Astrocyte (in vitro differentiated cells and primary cell): ENCODE data around the gene MFNG. TPM values are rescaled to one million over a fixed set of nuclear protein-coding genes. Genes with fewer than 3 reads are reported as not detected.

Source experiments
- DNase-seq: peaks from one replicate; pipeline ENCODE4 v3.0.0-alpha.2; 2010; ENCODE audit warnings: low read depth
- FAIRE-seq: peaks from 2 replicates; lab custom pipeline; 2011; peaks lifted over from hg19 to GRCh38; lab: Jason Lieb, UNC
- H2AFZ ChIP-seq: 2 replicates; pipeline ENCODE4 v1.6.0; 2012; ENCODE audit warnings: low read depth, low read length, inconsistent platforms
- H3K27ac ChIP-seq: 2 replicates; pipeline ENCODE4 v1.5.1; 2011; ENCODE audit warnings: low read depth, low read length, inconsistent platforms
- H3K27me3 ChIP-seq: 2 replicates; pipeline ENCODE4 v1.6.0; 2011; ENCODE audit warnings: low read length, inconsistent platforms; ENCODE audit not compliant: insufficient read depth
- H3K36me3 ChIP-seq: 2 replicates; pipeline ENCODE4 v1.5.1; 2011; ENCODE audit warnings: low read length, inconsistent platforms; ENCODE audit not compliant: insufficient read depth
- H3K4me1 ChIP-seq: 2 replicates; pipeline ENCODE4 v1.5.1; 2011; ENCODE audit warnings: low read length, inconsistent platforms; ENCODE audit not compliant: insufficient read depth
- H3K4me2 ChIP-seq: 2 replicates; pipeline ENCODE4 v1.6.0; 2012; ENCODE audit warnings: low read length, inconsistent platforms
- H3K4me3 ChIP-seq: 2 replicates; pipeline ENCODE4 v1.5.1; 2011; ENCODE audit warnings: low read depth, mild to moderate bottlenecking, low read length, inconsistent platforms; ENCODE audit not compliant: insufficient read depth
- H3K79me2 ChIP-seq: 2 replicates; pipeline ENCODE4 v1.6.0; 2012; ENCODE audit warnings: mild to moderate bottlenecking, low read length, inconsistent platforms; ENCODE audit not compliant: insufficient read depth
- H3K9ac ChIP-seq: 2 replicates; pipeline ENCODE4 v1.6.0; 2012; ENCODE audit warnings: mild to moderate bottlenecking, low read length, inconsistent platforms
- H3K9me3 ChIP-seq: 2 replicates; pipeline ENCODE4 v1.5.1; 2012; ENCODE audit warnings: low read depth, mild to moderate bottlenecking, low read length, inconsistent platforms; ENCODE audit not compliant: insufficient read depth
- H4K20me1 ChIP-seq: 2 replicates; pipeline ENCODE4 v1.6.0; 2012; ENCODE audit warnings: low read length, inconsistent platforms; ENCODE audit not compliant: insufficient read depth
- H3K27ac Mint-ChIP-seq: one replicate; pipeline ENCODE4 v1.8.0; 2021; ENCODE audit warnings: mild to moderate bottlenecking, mixed read lengths; ENCODE audit not compliant: unreplicated experiment
- H3K27me3 Mint-ChIP-seq: one replicate; pipeline ENCODE4 v1.8.0; 2021; ENCODE audit warnings: low read depth, mixed read lengths; ENCODE audit not compliant: unreplicated experiment
- H3K36me3 Mint-ChIP-seq: one replicate; pipeline ENCODE4 v1.8.0; 2021; ENCODE audit warnings: low read depth, mixed read lengths; ENCODE audit not compliant: unreplicated experiment
- H3K4me1 Mint-ChIP-seq: one replicate; pipeline ENCODE4 v1.8.0; 2021; ENCODE audit warnings: low read depth, mixed read lengths; ENCODE audit not compliant: unreplicated experiment
- H3K4me3 Mint-ChIP-seq: one replicate; pipeline ENCODE4 v1.8.0; 2021; ENCODE audit warnings: mild to moderate bottlenecking, moderate library complexity, mixed read lengths; ENCODE audit not compliant: unreplicated experiment
- H3K9me3 Mint-ChIP-seq: one replicate; pipeline ENCODE4 v1.8.0; 2021; ENCODE audit warnings: mild to moderate bottlenecking, mixed read lengths; ENCODE audit not compliant: unreplicated experiment
- EZH2 ChIP-seq: IDR thresholded peaks from 2 replicates; pipeline ENCODE4 v1.6.1; 2012; ENCODE audit warnings: mild to moderate bottlenecking, low read length, inconsistent platforms; ENCODE audit not compliant: insufficient read depth
- total RNA-seq: library from RNA; stranded (reverse); gene quantifications from 2 replicates; pipeline ENCODE4 v1.2.1, GENCODE V29; 2021
- TF ChIP-seq, protein P1 (sequence below): IDR thresholded peaks from 2 replicates; pipeline ENCODE4 v1.5.1; 2011; ENCODE audit warnings: low read depth, mild to moderate bottlenecking, inconsistent platforms, low read length, moderate library complexity; ENCODE audit not compliant: insufficient read depth

Gene MFNG
- total RNA-seq, 1 donor from 2014 or later = 1.4 TPM

DNA sequence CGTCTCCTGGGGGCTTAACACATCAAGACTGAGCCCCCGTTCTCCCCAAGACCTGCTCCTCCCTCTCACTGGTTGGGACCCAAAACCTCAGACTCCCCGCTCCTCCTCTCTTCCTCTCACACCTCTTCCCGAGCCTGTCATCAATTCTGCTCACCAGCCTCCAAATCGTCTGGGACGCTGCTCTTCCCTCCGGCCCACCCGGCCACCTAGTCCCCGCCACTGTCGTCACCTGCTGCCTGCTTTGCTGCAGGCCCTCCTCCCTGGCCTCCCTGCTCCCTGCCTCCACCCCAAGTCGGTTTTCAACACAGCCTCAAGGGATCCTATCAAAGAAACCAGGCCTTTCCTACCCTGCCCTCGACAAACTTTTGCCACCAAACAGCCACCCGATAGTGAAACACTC lies 3.1 kb downstream of the MFNG start:
- H3K36me3 ChIP-seq = no peaks in the 10 kb centered on the region
- no peak overlapping the region for H3K27ac Mint-ChIP-seq
- no peaks in the 10 kb centered on the region for H4K20me1 ChIP-seq
- no peaks in the 10 kb centered on the region for H3K9me3 ChIP-seq
- H3K4me2 ChIP-seq = no peak overlapping the region
- H3K9ac ChIP-seq = no peak overlapping the region
- H3K27me3 ChIP-seq = no peaks in the 10 kb centered on the region
- no peaks in the 10 kb centered on the region for H3K79me2 ChIP-seq
- peaks cover 32% of the 10 kb centered on the region for H3K27me3 Mint-ChIP-seq
- peaks cover 9% of the 10 kb centered on the region for H3K4me1 ChIP-seq
- no peak overlapping the region for H3K27ac ChIP-seq
- DNase-seq = no peak
- no peak overlapping the region for H3K4me3 Mint-ChIP-seq
- H3K4me3 ChIP-seq = no peak overlapping the region
- H3K36me3 Mint-ChIP-seq = peaks cover 2% of the 10 kb centered on the region
- TF ChIP-seq, protein P1, sequence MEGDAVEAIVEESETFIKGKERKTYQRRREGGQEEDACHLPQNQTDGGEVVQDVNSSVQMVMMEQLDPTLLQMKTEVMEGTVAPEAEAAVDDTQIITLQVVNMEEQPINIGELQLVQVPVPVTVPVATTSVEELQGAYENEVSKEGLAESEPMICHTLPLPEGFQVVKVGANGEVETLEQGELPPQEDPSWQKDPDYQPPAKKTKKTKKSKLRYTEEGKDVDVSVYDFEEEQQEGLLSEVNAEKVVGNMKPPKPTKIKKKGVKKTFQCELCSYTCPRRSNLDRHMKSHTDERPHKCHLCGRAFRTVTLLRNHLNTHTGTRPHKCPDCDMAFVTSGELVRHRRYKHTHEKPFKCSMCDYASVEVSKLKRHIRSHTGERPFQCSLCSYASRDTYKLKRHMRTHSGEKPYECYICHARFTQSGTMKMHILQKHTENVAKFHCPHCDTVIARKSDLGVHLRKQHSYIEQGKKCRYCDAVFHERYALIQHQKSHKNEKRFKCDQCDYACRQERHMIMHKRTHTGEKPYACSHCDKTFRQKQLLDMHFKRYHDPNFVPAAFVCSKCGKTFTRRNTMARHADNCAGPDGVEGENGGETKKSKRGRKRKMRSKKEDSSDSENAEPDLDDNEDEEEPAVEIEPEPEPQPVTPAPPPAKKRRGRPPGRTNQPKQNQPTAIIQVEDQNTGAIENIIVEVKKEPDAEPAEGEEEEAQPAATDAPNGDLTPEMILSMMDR = no peak
- no peak for TF ChIP-seq EZH2
- no peak overlapping the region for H2AFZ ChIP-seq
- no peak for FAIRE-seq
- H3K9me3 Mint-ChIP-seq = no peaks in the 10 kb centered on the region
- H3K4me1 Mint-ChIP-seq = peaks cover 8% of the 10 kb centered on the region

DNA sequence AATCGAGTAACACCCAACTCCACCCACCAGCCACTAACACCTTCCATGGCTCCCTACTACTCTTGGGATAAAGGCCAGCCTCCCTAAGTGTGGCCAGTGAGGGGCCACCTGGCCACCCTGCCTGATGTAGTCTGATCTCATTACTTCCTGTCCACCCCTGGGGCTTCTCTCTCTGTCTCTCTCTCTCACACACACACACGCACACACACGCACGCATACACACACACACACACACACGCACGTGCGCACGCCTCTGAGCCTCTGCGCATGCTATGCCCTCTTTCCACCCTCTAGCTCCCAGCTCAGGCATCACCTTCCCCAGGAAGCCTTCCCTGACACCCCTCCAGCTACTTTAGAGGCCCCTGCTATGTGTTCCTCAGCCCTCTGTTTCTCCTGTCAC lies 3.9 kb downstream of the MFNG start:
- Histone ChIP-seq H3K4me3 (no peak overlapping the region), H3K79me2 (no peaks in the 10 kb centered on the region), H3K27me3 (no peaks in the 10 kb centered on the region), H3K27ac (no peak overlapping the region), H2AFZ (no peak overlapping the region), H3K4me1 (peaks cover 9% of the 10 kb centered on the region), H3K9me3 (no peaks in the 10 kb centered on the region), H3K4me2 (no peak overlapping the region), H4K20me1 (no peaks in the 10 kb centered on the region), H3K9ac (no peak overlapping the region), H3K36me3 (no peaks in the 10 kb centered on the region)
- no peak overlapping the region for H3K27ac Mint-ChIP-seq
- H3K4me1 Mint-ChIP-seq = peaks cover 8% of the 10 kb centered on the region
- DNase-seq (no peak), FAIRE-seq (no peak)
- H3K4me3 Mint-ChIP-seq = no peak overlapping the region
- peaks cover 2% of the 10 kb centered on the region for H3K36me3 Mint-ChIP-seq
- peaks cover 32% of the 10 kb centered on the region for H3K27me3 Mint-ChIP-seq
- no peak for TF ChIP-seq EZH2
- TF ChIP-seq, protein P1 = no peak
- H3K9me3 Mint-ChIP-seq = no peaks in the 10 kb centered on the region

DNA sequence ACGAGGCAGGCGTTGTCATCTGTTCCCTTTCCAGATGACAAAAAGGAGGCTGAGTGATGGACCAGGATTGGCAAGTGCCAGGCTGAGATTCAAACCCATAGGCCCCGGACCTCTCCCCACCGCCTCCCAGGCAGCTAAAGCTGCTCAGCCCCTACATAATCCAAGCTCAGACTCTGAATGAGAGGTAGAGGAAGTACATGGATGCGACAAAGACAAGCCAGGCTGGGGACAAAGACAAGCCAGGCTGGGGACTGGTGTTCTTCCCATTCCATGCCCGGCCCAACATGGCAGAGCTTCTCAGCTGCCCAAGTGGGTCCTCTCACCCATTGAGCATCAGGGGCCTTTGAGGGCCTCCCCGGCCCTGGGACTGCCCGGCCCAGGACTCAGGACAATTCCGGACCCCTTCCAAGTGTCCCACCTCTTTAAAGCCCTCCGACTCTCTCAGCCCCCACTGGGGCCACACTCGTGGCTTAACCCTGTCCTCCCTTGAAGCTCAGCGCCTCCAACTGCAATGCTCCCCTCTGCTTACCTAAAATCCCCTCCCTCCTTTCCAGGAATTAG lies 4.8 kb downstream of the MFNG start:
- Histone ChIP-seq H3K4me1 (peaks cover 6% of the 10 kb centered on the region), H3K27me3 (no peaks in the 10 kb centered on the region), H4K20me1 (no peaks in the 10 kb centered on the region), H2AFZ (no peak overlapping the region), H3K4me3 (no peak overlapping the region), H3K79me2 (no peaks in the 10 kb centered on the region), H3K36me3 (no peaks in the 10 kb centered on the region), H3K9me3 (no peaks in the 10 kb centered on the region), H3K9ac (no peak overlapping the region), H3K4me2 (no peak overlapping the region), H3K27ac (no peak overlapping the region)
- TF ChIP-seq, protein P1 = no peak
- TF ChIP-seq EZH2 = no peak
- no peak overlapping the region for H3K27ac Mint-ChIP-seq
- peaks cover 36% of the 10 kb centered on the region for H3K27me3 Mint-ChIP-seq
- H3K4me3 Mint-ChIP-seq = no peak overlapping the region
- FAIRE-seq (no peak), DNase-seq (no peak)
- H3K36me3 Mint-ChIP-seq = peaks cover under 1% of the 10 kb centered on the region
- H3K9me3 Mint-ChIP-seq = no peaks in the 10 kb centered on the region
- peaks cover 6% of the 10 kb centered on the region for H3K4me1 Mint-ChIP-seq
